Pancreas (tissue), 10 donors: Measurements from ENCODE around the gene NOC4L. TPM values are rescaled to one million over a fixed set of nuclear protein-coding genes. Genes with fewer than 3 reads are reported as not detected.

ENCODE experiments used
- ATAC-seq, 4 donors: fragments of 200-7000 bp; cut with Tn5 transposase; one replicate each; pipeline versions ENCODE4 v1.8.0 to v1.9.1; 2020; ENCODE audit warnings: mild to moderate bottlenecking in 4 of 4, moderate library complexity in 4 of 4
- DNase-seq, 6 donors: peaks; one replicate each; pipeline ENCODE4 v3.0.0-alpha.2; 2020
- FAIRE-seq: peaks from 2 replicates; lab custom pipeline; 2012; peaks lifted over from hg19 to GRCh38; lab: Jason Lieb, UNC
- H3K27ac ChIP-seq, 4 donors: fragments of 200-600 bp; sonication (generic); 1 replicate in 3 of 4; 2 replicates in 1 of 4; pipeline versions ENCODE4 v1.5.0 to v1.8.0; 2020
- H3K27me3 ChIP-seq, 4 donors: fragments of 200-600 bp; one replicate each; pipeline ENCODE4 v1.8.0; 2021
- H3K36me3 ChIP-seq, 3 donors: fragments of 200-600 bp; sonication (generic) in 1 of 3; one replicate each; pipeline versions ENCODE4 v1.5.0 to v1.8.0; 2020 to 2021
- H3K4me1 ChIP-seq, 3 donors: fragments of 200-600 bp; one replicate each; pipeline ENCODE4 v1.8.0; 2021
- H3K4me3 ChIP-seq, 4 donors: fragments of 200-600 bp; sonication (generic) in 2 of 4; one replicate each; pipeline versions ENCODE4 v1.5.0 to v1.8.0; 2020 to 2021
- H3K9me3 ChIP-seq, 4 donors: fragments of 200-600 bp; one replicate each; pipeline ENCODE4 v1.8.0; 2021
- CTCF ChIP-seq, 4 donors: fragments of 200-600 bp; sonication (generic) in 3 of 4; IDR thresholded peaks; one replicate each; pipeline versions ENCODE4 v1.5.0 to v1.8.0; 2021; ENCODE audit warnings: antibody characterized with exemption in 4 of 4
- WGBS, 2 donors: extraction: QIAGEN DNeasy Blood & Tissue Kit; methylation state at CpG; one replicate each; pipeline ENCODE4 v1.1.7; 2013; 5-methylcytosine and 5-hydroxymethylcytosine counted together
- intact Hi-C, 3 donors: fragments of 100-400 bp; cut with DNase I; formaldehyde crosslinking; loops; one replicate each; pipeline versions ENCODE4 v1.11.1 to v1.14.2; 2022
- polyA plus RNA-seq, 2 donors: library from polyadenylated mRNA; stranded (reverse); fragments of 200-250 nt; gene quantifications; one replicate each; pipeline ENCODE4 v1.2.3, GENCODE V29; 2013
- total RNA-seq, 6 donors: library from RNA; stranded (reverse); fragmentation: NEBNext Ultra II Directional in 4 of 6; extraction: Animal tissue kit (Norgen Biotek cat#: 25700) in 4 of 6; gene quantifications; one replicate each; pipeline versions ENCODE4 v1.2.1 to v1.2.4, GENCODE V29; 2021 to 2023
- donor health status: healthy with polysubstance abuse.
- donor health status: DM: no; HTN: no; CAD: no; lungs with moderate emphysema.
- donor health status: DM: no; HTN: no; CAD: no.
- donor health status: control.
- donor health status: control.
- donor health status: Bipolar disorder and iron deficiency.
- donor health status: DM: yes; HTN: yes; CAD: no.
- donor health status: DM: no; HTN: no; CAD: no.
- donor health status: DM: no; HTN: no; CAD: no.
- donor health status: DM: yes; HTN: yes; CAD: no.

The NOC4L gene
- total and polyA plus RNA-seq, 8 donors = 6.8 to 45.8 (median 8.8) TPM

DNA sequence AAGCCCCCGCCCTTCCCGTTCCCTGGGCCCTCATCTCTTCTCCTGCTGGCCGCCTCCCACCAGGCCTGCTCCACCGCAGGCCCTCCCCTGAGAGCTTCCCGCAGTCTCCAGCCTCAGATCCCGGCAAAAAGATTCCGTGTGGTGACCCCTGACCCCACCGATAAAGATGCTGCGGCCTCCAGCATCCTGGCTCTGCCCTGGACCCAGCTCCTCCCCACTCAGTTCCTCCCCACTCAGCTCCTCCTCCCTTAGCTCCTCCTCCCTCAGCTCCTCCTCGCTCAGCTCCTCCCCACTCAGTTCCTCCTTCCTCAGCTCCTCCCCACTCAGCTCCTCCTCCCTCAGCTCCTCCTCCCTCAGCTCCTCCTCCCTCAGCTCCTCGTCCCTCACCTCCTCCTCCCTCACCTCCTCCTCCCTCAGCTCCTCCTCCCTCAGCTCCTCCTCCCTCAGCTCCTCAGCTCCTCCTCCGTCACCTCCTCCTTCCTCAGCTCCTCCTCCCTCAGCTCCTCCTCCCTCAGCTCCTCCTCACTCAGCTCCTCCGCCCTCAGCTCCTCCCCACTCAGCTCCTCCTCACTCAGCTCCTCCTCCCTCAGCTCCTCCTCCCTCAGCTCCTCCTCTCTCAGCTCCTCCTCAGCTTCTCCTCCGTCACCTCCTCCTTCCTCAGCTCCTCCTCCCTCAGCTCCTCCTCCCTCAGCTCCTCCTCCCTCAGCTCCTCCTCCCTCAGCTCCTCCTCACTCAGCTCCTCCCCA lies 17.0 kb downstream of the NOC4L start:
- no peak for ATAC-seq
- Histone ChIP-seq H3K4me3 (no peak overlapping the region), H3K4me1 (no peaks in the 10 kb centered on the region), H3K27ac (no peak overlapping the region), H3K9me3 (no peaks in the 10 kb centered on the region), H3K27me3 (no peaks in the 10 kb centered on the region), H3K36me3 (no peaks in the 10 kb centered on the region)
- WGBS, 2 donors = 50 to 57% methylated on average over 12 to 14 of the region's 14 CpGs
- DNase-seq = no peak
- intact Hi-C loops = no loop called here
- no peak for FAIRE-seq
- no peak for TF ChIP-seq CTCF (IDR thresholded peaks at IDR 0.05)

DNA sequence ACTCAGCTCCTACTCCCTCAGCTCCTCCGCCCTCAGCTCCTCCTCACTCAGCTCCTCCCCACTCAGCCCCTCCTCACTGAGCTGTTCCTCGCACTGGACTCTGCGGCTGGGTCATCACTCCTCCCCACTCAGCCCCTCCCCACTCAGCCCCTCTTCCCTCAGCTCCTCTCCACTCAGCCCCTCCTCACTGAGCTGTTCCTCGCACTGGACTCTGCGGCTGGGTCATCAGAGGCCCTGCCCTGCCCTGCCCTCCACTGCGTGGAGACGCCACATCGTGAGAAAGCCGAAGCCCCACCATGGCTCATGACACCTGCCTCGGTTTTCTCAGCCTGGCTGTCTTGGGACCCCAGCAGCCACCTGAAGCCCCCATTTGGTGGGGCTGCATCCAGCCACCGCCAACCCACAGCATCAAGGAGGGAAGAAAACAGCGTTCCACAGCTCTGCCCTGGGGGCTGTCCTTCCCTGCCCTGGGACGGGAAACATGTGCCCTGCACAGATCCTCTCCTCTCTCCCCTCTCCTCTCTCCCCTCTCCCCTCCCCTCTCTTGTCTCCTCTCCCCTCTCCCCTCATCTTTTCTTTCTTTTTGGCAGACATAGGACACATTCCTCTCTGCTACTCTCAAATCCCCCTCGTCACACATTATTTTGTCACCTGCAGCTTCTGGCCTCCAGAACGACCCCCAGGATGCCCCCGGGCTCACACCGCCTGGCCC lies 17.7 kb downstream of the NOC4L start:
- no peak for TF ChIP-seq CTCF (IDR thresholded peaks at IDR 0.05)

DNA sequence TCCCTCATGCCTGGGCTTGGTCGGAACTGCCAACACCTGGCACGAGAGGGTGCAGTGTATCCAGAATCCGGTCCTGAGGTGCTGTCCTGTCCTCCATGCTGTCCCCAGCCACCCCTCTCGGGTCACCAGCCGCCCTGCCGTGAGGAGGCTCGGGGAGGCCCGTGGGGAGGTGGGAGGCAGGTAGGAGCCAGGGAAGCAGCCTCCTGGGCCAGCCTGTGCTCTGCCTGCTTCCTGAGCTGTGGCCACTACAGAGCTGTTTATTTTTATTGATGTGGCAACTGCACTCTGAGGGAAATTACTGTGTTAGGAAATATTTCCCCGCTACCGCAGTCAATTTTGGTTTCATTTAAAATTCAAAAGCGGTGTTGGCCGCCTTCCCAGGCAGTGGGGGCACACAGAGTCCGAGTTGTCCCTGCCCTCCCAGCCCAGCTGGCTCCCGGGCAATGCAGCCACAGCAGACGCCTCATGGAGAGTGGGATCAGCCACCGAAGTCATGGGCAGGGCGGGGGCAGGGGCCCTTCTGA lies 18.3 kb downstream of the NOC4L start:
- H3K27ac ChIP-seq = peak overlapping the region in 1 of 4 donors; percentile 22
- peak in 2 of 6 donors; percentile 13 to 53 for DNase-seq
- WGBS, 2 donors = 23 to 29% methylated on average over 17 of the region's 17 CpGs

More for the DNA sequence above, 17.7 kb downstream of the NOC4L start:
- no peak for ATAC-seq
- WGBS, 2 donors = 52 to 58% methylated on average over 17 of the region's 17 CpGs
- no peak for FAIRE-seq
- intact Hi-C loops = no loop called here
- H3K27me3 ChIP-seq = no peaks in the 10 kb centered on the region
- no peak for DNase-seq
- H3K27ac ChIP-seq = peak overlapping the region in 1 of 4 donors; percentile 22
- H3K36me3 ChIP-seq = no peaks in the 10 kb centered on the region
- no peak overlapping the region for H3K4me3 ChIP-seq
- no peaks in the 10 kb centered on the region for H3K9me3 ChIP-seq
- H3K4me1 ChIP-seq = no peaks in the 10 kb centered on the region

GRCh38 chr12:132163041-132163910 lies 19.0 kb downstream of the NOC4L start:
- Histone ChIP-seq H3K27me3 (peaks cover 0 to 4% (median 0%) of the 10 kb centered on the region in 4 donors), H3K9me3 (no peaks in the 10 kb centered on the region), H3K36me3 (no peaks in the 10 kb centered on the region), H3K27ac (peak overlapping the region in 1 of 4 donors; percentile 22), H3K4me1 (no peaks in the 10 kb centered on the region), H3K4me3 (no peak overlapping the region)
- 43 to 50% methylated on average over 24 to 26 of the region's 26 CpGs for WGBS, 2 donors
- FAIRE-seq (no peak), ATAC-seq (peak in 3 of 4 donors; percentile 28 to 44 (median 34)), DNase-seq (peak in 2 of 6 donors; percentile 17 to 64)
- TF ChIP-seq CTCF (IDR thresholded peaks at IDR 0.05) = no peak
- intact Hi-C loops = no loop called here

More for the DNA sequence above, 18.3 kb downstream of the NOC4L start:
- H3K27me3 ChIP-seq = no peaks in the 10 kb centered on the region
- no peak for TF ChIP-seq CTCF (IDR thresholded peaks at IDR 0.05)
- intact Hi-C loops = no loop called here
- ATAC-seq (peak in 3 of 4 donors; percentile 58 to 75 (median 69)), FAIRE-seq (no peak)
- no peaks in the 10 kb centered on the region for H3K4me1 ChIP-seq
- no peaks in the 10 kb centered on the region for H3K36me3 ChIP-seq
- H3K4me3 ChIP-seq = no peak overlapping the region
- H3K9me3 ChIP-seq = no peaks in the 10 kb centered on the region
